ENCODE data around the gene SESN1.

DNA sequence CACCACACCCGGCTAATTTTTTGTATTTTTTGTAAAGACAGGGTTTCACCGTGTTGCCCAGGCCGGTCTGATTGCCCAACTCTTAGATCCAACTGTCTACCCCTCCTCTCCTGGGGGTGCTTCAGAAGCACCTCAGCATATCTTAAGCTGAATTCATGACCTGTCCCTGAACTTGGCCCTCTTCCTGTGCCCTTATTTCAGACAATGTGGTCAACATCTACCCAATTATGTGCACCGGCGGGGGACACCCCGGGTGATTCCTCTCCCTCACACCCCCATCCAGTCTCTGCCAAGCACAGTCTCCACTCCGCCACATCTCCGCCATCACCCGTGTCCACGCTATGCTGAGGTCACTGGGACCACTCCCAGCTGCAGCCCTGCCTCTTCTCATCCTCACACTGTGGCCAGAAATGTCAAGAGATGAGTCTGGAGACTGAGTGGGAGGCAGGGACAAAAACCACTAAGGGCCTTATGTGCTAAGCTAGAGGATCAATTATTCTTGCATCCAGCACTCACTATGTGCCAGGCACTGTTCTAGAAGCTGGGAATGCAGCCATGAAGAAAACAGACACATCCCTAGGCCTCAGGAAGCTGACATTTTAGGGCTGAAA, 134.6 kb downstream of the SESN1 start:
- no peak for TF ChIP-seq EZH2phosphoT487 (IDR thresholded peaks at IDR 0.05; ENCODE audit: borderline replicate concordance, low read depth, low read length)
- TF ChIP-seq, protein P1, sequence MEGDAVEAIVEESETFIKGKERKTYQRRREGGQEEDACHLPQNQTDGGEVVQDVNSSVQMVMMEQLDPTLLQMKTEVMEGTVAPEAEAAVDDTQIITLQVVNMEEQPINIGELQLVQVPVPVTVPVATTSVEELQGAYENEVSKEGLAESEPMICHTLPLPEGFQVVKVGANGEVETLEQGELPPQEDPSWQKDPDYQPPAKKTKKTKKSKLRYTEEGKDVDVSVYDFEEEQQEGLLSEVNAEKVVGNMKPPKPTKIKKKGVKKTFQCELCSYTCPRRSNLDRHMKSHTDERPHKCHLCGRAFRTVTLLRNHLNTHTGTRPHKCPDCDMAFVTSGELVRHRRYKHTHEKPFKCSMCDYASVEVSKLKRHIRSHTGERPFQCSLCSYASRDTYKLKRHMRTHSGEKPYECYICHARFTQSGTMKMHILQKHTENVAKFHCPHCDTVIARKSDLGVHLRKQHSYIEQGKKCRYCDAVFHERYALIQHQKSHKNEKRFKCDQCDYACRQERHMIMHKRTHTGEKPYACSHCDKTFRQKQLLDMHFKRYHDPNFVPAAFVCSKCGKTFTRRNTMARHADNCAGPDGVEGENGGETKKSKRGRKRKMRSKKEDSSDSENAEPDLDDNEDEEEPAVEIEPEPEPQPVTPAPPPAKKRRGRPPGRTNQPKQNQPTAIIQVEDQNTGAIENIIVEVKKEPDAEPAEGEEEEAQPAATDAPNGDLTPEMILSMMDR (conservative IDR thresholded peaks at IDR 0.05; ENCODE audit: low read length): no peak

Measured in OCI-LY7 (cell line).